ENCODE data around the gene TSPAN13. TPM values are rescaled to one million over a fixed set of nuclear protein-coding genes. Genes with fewer than 3 reads are reported as not detected.
"Not testable (repeated sequence)": the region's sequence is repeated elsewhere in the genome, so short reads cannot be mapped to it uniquely, and the experiment has no call there.

TSPAN13 gene
- total RNA-seq, 2 donors from 2014 or later, result 1.1 to 2.5 TPM

GRCh38 chr7:16753932-16754855 is 639 bp downstream of the TSPAN13 start:
- peak overlapping the region; percentile 82 for H3K4me3 Mint-ChIP-seq
- H3K36me3 Mint-ChIP-seq (ENCODE audit: low read depth), result no peaks in the 10 kb centered on the region
- peaks cover 11% of the 10 kb centered on the region for H3K4me1 Mint-ChIP-seq
- no peaks in the 10 kb centered on the region for H3K9me3 Mint-ChIP-seq
- H3K27ac Mint-ChIP-seq, result peak overlapping the region; percentile 68
- peak; percentile 27 for ATAC-seq (replicated peaks)
- peaks cover 29% of the 10 kb centered on the region for H3K27me3 Mint-ChIP-seq

GRCh38 chr7:16754856-16755317 is 1.3 kb downstream of the TSPAN13 start:
- H3K27ac Mint-ChIP-seq, result peak overlapping the region; percentile 68
- H3K4me3 Mint-ChIP-seq, result peak overlapping the region; percentile 82
- H3K36me3 Mint-ChIP-seq (ENCODE audit: low read depth), result no peaks in the 10 kb centered on the region
- peaks cover 27% of the 10 kb centered on the region for H3K27me3 Mint-ChIP-seq
- ATAC-seq (replicated peaks), result no peak
- peaks cover 11% of the 10 kb centered on the region for H3K4me1 Mint-ChIP-seq
- no peaks in the 10 kb centered on the region for H3K9me3 Mint-ChIP-seq

- Mint-ChIP-seq H3K27ac (no peak overlapping the region), H3K27me3 (peaks cover 27% of the 10 kb centered on the region), H3K4me1 (peaks cover 11% of the 10 kb centered on the region), H3K4me3 (peak overlapping the region; percentile 82), H3K36me3 (ENCODE audit: low read depth) (no peaks in the 10 kb centered on the region), H3K9me3 (no peaks in the 10 kb centered on the region)
- ATAC-seq (replicated peaks), result no peak
These were observed 1.8 kb downstream of the TSPAN13 start for GRCh38 chr7:16755397-16755796.

GRCh38 chr7:16758036-16758435 is 4.5 kb downstream of the TSPAN13 start:
- H3K4me1 Mint-ChIP-seq, result peaks cover 10% of the 10 kb centered on the region
- peaks cover 23% of the 10 kb centered on the region for H3K27me3 Mint-ChIP-seq
- H3K36me3 Mint-ChIP-seq (ENCODE audit: low read depth), result no peaks in the 10 kb centered on the region
- H3K4me3 Mint-ChIP-seq, result no peak overlapping the region
- H3K9me3 Mint-ChIP-seq, result no peaks in the 10 kb centered on the region
- H3K27ac Mint-ChIP-seq, result no peak overlapping the region
- ATAC-seq (replicated peaks), result no peak

GRCh38 chr7:16758631-16759611 is 5.4 kb downstream of the TSPAN13 start:
- Mint-ChIP-seq H3K9me3 (no peaks in the 10 kb centered on the region), H3K4me1 (peaks cover 6% of the 10 kb centered on the region), H3K27ac (no peak overlapping the region), H3K36me3 (ENCODE audit: low read depth) (no peaks in the 10 kb centered on the region), H3K4me3 (no peak overlapping the region), H3K27me3 (peaks cover 20% of the 10 kb centered on the region)
- no peak for ATAC-seq (replicated peaks)

- ATAC-seq (replicated peaks), result peak; percentile 72
- Mint-ChIP-seq H3K27me3 (peaks cover 13% of the 10 kb centered on the region), H3K9me3 (no peaks in the 10 kb centered on the region), H3K27ac (no peak overlapping the region), H3K36me3 (ENCODE audit: low read depth) (no peaks in the 10 kb centered on the region), H3K4me1 (no peaks in the 10 kb centered on the region), H3K4me3 (no peak overlapping the region)
These were observed 6.3 kb downstream of the TSPAN13 start for GRCh38 chr7:16759840-16760239.

GRCh38 chr7:16762177-16762576 is 8.6 kb downstream of the TSPAN13 start:
- ATAC-seq (replicated peaks), result no peak
- Mint-ChIP-seq H3K36me3 (ENCODE audit: low read depth) (no peaks in the 10 kb centered on the region), H3K4me3 (no peak overlapping the region), H3K27me3 (no peaks in the 10 kb centered on the region), H3K4me1 (no peaks in the 10 kb centered on the region), H3K9me3 (no peaks in the 10 kb centered on the region), H3K27ac (no peak overlapping the region)

- Mint-ChIP-seq H3K27ac (no peak overlapping the region), H3K4me1 (no peaks in the 10 kb centered on the region), H3K9me3 (no peaks in the 10 kb centered on the region), H3K4me3 (no peak overlapping the region), H3K36me3 (ENCODE audit: low read depth) (no peaks in the 10 kb centered on the region), H3K27me3 (no peaks in the 10 kb centered on the region)
- ATAC-seq (replicated peaks), result no peak
These were observed 11.4 kb downstream of the TSPAN13 start for GRCh38 chr7:16764942-16765341.

GRCh38 chr7:16765436-16765859 is 11.9 kb downstream of the TSPAN13 start:
- Mint-ChIP-seq H3K36me3 (ENCODE audit: low read depth) (no peaks in the 10 kb centered on the region), H3K4me3 (no peak overlapping the region), H3K27ac (no peak overlapping the region), H3K4me1 (no peaks in the 10 kb centered on the region), H3K27me3 (no peaks in the 10 kb centered on the region), H3K9me3 (no peaks in the 10 kb centered on the region)
- no peak for ATAC-seq (replicated peaks)

- not testable (repeated sequence) for H3K9me3 Mint-ChIP-seq; ATAC-seq (replicated peaks); H3K4me1 Mint-ChIP-seq; H3K27ac Mint-ChIP-seq; H3K36me3 Mint-ChIP-seq (ENCODE audit: low read depth); H3K4me3 Mint-ChIP-seq
- peaks cover 11% of the 10 kb centered on the region for H3K27me3 Mint-ChIP-seq
These were observed 16.4 kb downstream of the TSPAN13 start for GRCh38 chr7:16769994-16770393.

- no peaks in the 10 kb centered on the region for H3K9me3 Mint-ChIP-seq
- H3K27ac Mint-ChIP-seq, result no peak overlapping the region
- no peak overlapping the region for H3K4me3 Mint-ChIP-seq
- ATAC-seq (replicated peaks), result no peak
- peaks cover 11% of the 10 kb centered on the region for H3K27me3 Mint-ChIP-seq
- H3K4me1 Mint-ChIP-seq, result no peaks in the 10 kb centered on the region
- no peaks in the 10 kb centered on the region for H3K36me3 Mint-ChIP-seq (ENCODE audit: low read depth)
These were observed 17.2 kb downstream of the TSPAN13 start for GRCh38 chr7:16770657-16771329.

GRCh38 chr7:16773326-16773725 is 19.8 kb downstream of the TSPAN13 start:
- no peak overlapping the region for H3K4me3 Mint-ChIP-seq
- peaks cover 11% of the 10 kb centered on the region for H3K27me3 Mint-ChIP-seq
- H3K9me3 Mint-ChIP-seq, result no peaks in the 10 kb centered on the region
- H3K27ac Mint-ChIP-seq, result no peak overlapping the region
- ATAC-seq (replicated peaks), result no peak
- H3K4me1 Mint-ChIP-seq, result no peaks in the 10 kb centered on the region
- H3K36me3 Mint-ChIP-seq (ENCODE audit: low read depth), result no peaks in the 10 kb centered on the region

- Mint-ChIP-seq H3K4me1 (no peaks in the 10 kb centered on the region), H3K9me3 (no peaks in the 10 kb centered on the region), H3K27ac (no peak overlapping the region), H3K4me3 (no peak overlapping the region), H3K27me3 (peaks cover 11% of the 10 kb centered on the region), H3K36me3 (ENCODE audit: low read depth) (no peaks in the 10 kb centered on the region)
- ATAC-seq (replicated peaks), result no peak
These were observed 20.3 kb downstream of the TSPAN13 start for GRCh38 chr7:16773884-16774283.

- no peaks in the 10 kb centered on the region for H3K4me1 Mint-ChIP-seq
- peaks cover 11% of the 10 kb centered on the region for H3K27me3 Mint-ChIP-seq
- ATAC-seq (replicated peaks), result no peak
- H3K27ac Mint-ChIP-seq, result no peak overlapping the region
- H3K36me3 Mint-ChIP-seq (ENCODE audit: low read depth), result no peaks in the 10 kb centered on the region
- no peak overlapping the region for H3K4me3 Mint-ChIP-seq
- no peaks in the 10 kb centered on the region for H3K9me3 Mint-ChIP-seq
These were observed 20.7 kb downstream of the TSPAN13 start for GRCh38 chr7:16774294-16774693.

All from activated T-helper 17 cell treated with anti-CD3 and anti-CD28 coated beads, Interleukin-2, amount 50 U/mL, for 72 hours (primary cell).